ENCODE results near the gene CDK16.

DNA sequence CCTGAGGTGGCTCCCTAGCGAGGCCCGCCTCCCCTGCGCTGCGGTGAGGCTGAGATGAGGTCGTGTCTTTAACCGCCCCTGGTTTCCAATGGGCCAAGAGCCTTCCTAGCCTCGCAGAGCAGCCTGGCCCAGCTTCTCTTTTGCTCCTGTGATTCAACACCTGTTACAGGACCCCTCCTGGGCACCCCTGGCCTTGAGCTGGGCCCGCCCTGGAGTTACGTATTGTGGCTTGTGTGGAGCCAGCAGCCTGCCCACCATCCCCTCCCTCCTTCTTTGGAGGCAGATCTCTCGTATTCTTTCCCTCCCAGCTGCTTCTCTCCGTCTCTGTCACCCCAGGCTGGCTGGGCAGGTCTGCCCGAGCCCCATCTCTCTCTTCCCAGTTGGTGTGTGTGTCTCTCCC, 44.1 kb upstream of the CDK16 start:
- TF ChIP-seq RFX5 (IDR thresholded peaks at IDR 0.05; ENCODE audit: low read depth, low read length) (no peak), DNMT3B (CRISPR knock-in tag; conservative IDR thresholded peaks at IDR 0.05) (no peak), POLR2A (IDR thresholded peaks at IDR 0.05; ENCODE audit: insufficient read depth in 1 of 2, low read depth in 2 of 2, low read length in 2 of 2) (no peak), GABPA (IDR thresholded peaks at IDR 0.05; ENCODE audit: low read depth, low read length) (no peak), GABPA (CRISPR knock-in tag; IDR thresholded peaks at IDR 0.05; ENCODE audit: low read depth) (no peak)
- TF ChIP-seq, protein P1, sequence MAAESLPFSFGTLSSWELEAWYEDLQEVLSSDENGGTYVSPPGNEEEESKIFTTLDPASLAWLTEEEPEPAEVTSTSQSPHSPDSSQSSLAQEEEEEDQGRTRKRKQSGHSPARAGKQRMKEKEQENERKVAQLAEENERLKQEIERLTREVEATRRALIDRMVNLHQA (CRISPR knock-in tag; IDR thresholded peaks at IDR 0.05): no peak

Data from HepG2 (cell line).